ENCODE measurements around the gene RCAN1.
"Not testable (repeated sequence)": the region's sequence is repeated elsewhere in the genome, so short reads cannot be mapped to it uniquely, and the experiment has no call there.

RCAN1 gene

GRCh38 chr21:34621434-34622350, 6.8 kb upstream of the RCAN1 start:
- no peak for DNase-seq (ENCODE audit: low read depth in 2 of 2)

DNA sequence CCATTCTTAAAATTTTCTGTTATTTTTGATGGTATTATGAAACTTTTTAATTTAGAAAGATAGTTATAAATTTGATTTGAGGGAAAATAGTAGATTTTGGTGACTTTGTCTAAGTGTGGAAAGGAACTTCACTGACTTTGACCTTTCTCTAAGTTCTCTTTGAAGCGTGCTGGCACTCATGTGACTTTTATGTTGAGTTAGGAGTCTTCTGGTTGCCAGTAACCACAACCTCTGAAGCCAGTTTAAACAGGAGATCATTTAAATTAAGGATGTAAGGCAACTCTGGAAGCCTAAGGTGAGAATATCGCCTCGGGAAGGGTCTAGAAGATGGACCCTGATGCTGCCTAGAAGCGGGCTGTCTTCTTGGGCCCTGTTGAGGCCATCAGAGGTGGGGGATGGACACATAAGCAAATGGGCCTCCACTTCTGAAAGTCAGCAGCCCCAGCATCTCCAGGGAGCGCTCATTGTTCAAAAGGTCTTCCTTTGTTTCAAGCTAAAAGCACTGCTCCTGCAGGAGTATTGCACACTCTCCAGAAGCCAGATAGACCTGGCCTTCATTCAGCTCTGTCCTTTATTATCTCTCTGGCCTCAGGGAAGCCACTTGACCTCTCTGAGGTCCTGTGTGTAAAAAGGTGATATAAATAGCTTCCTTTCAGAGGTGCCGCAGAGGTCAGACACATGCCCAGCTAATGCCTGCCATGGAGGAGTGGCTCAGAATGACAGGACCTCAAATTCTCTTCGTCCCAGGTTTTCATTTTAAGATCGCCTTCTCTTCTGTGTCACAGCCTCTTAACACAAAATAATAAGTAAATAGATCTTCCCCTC, 5.1 kb upstream of the RCAN1 start:
- DNase-seq (ENCODE audit: low read depth in 2 of 2) = no peak

DNA sequence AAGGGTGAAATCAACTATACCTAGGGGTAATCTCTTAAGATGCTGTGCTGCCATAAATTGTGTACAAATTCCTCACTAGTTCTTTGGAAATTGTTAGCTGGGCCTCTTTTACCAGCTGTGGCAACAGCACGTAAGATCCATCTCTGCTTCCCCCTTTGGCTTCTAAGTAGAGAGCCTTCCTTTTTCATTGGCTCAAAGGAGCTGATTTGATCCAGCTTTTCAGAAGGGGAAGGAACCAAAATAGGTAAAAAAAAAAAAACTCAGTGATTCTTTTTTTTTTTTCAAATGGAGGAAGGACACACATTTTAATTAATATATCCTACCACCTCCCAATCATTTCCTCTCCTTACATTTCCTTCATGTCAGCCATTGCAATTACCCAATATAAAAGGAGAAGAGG, 4.0 kb upstream of the RCAN1 start:
- no peak for DNase-seq (ENCODE audit: low read depth in 2 of 2)

DNA sequence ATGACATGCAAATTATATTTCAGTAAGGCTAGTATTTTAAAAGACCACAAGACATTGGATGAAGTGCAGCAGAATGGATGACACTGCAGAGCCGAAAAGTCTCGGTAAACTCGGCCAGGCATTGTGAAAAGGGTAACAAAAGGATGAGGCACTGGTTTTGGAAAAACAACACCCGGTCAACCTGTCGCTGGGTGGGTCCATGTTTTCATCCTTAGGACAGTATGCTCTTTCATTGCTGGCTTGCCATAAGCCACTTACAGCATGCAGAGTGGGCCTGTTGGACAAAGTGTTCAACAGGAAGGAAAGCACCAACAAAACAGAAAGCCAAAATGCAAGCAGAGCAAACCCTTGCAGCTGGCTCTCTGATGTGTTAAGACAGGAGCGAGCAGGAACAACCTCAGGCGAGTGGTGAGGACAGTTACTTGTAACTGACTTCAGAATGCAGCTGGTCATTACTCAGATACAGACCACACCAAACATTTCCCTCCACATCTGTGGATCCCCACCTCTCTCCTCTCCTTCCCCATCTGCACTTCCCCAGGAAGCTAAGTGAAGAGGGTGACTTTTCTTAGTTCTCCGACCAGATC, 2.9 kb upstream of the RCAN1 start:
- DNase-seq (ENCODE audit: low read depth in 2 of 2) = no peak

- DNase-seq (ENCODE audit: low read depth in 2 of 2) = no peak
Observed at GRCh38 chr21:34615487-34615814, 538 bp upstream of the RCAN1 start.

GRCh38 chr21:34613679-34614627, 960 bp downstream of the RCAN1 start:
- no peak for DNase-seq (ENCODE audit: low read depth in 2 of 2)

DNA sequence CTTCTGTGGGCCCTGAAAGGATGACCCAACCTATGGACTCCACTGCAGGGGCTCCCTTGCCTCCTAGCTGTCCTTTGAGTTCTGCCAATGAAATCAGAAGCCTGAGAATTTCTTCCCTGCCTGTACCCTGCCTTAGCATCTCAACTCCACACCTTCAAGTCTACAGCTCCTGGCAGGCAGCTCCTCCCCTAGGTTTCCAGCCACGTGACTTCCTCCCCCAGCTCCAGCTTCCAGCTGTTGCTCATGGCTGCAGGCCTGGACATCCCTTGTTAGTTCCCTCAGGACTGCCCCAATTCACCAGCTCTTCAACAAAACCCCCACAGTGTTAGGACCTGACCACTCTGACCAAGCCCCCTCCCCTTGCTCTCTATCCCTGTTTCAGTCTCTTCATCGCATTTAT, 2.4 kb downstream of the RCAN1 start:
- no peak for DNase-seq (ENCODE audit: low read depth in 2 of 2)

DNA sequence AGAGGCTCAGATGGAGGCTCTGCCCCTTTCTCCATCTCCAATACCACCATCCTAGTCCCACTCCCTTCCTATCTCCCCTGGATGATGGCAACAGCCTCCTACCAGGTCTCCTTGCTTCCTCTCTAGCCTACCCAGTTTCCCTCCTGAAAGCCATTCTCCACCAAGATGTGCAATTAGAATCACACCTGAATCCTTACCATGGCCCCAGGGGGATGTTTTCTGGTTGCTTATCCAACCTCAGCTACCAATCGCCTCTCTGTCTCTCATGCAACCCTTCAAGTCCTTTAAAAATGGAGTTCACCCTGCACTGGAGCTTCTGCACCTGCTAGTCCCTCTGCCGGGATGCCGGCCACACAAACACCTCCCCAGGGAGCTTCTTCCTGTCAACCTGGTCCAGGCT, 2.9 kb downstream of the RCAN1 start:
- DNase-seq (ENCODE audit: low read depth in 2 of 2) = no peak

- DNase-seq (ENCODE audit: low read depth in 2 of 2) = no peak
Observed at GRCh38 chr21:34611528-34611927, 3.4 kb downstream of the RCAN1 start.

GRCh38 chr21:34609933-34610549, 4.9 kb downstream of the RCAN1 start:
- DNase-seq (ENCODE audit: low read depth in 2 of 2) = no peak

DNA sequence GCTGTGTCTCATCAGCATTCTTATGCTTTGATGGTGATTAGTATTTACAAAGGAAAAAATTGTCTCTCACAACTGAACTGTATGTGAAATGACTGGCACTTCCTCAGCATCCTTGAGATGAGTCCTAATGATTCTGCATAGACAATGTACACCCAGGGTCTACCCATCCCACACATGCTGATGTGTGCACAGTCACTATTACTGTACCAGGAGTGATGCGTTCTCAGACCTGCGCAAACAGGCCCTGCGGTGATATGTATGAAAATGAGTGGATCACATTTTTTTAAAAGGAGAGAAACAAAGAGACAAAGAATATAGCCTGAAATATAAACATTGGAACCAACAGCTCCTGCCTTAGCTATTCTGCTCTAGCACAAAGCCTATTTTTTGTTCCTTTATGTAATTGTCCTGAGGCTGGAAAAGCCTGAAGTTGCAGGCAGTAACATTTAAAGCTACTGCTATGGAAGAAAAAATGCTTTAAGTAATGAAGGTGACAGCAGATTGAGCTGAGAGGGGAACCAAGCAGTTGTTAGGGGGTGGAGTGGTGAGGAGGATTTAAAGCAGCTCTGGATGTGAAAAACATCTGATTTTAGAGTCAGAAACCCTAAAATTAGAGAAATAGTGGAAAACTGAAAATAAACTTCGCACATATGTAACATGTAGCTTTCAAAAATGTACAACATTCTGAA, 5.5 kb downstream of the RCAN1 start:
- DNase-seq (ENCODE audit: low read depth in 2 of 2) = no peak

DNA sequence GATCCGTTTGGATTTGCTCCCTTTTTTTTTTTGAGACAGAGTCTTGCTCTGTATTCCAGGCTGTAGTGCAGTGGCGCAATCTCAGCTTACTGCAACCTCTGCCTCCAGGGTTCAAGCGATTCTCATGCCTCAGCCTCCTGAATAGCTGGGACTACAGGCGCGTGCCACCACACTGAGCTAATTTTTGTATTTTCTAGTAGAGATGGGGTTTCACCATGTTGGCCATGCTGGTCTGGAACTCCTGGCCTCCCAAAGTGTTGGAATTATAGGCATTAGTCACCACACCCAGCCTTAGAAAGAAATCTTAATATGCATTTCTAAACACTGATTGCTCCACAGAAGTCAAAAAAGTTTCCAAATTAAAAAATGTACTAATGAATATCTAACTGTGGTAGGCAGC, 7.5 kb downstream of the RCAN1 start:
- not testable (repeated sequence) for DNase-seq (ENCODE audit: low read depth in 2 of 2)

- DNase-seq (ENCODE audit: low read depth in 2 of 2) = no peak
Observed at GRCh38 chr21:34606621-34607020, 8.3 kb downstream of the RCAN1 start.

DNA sequence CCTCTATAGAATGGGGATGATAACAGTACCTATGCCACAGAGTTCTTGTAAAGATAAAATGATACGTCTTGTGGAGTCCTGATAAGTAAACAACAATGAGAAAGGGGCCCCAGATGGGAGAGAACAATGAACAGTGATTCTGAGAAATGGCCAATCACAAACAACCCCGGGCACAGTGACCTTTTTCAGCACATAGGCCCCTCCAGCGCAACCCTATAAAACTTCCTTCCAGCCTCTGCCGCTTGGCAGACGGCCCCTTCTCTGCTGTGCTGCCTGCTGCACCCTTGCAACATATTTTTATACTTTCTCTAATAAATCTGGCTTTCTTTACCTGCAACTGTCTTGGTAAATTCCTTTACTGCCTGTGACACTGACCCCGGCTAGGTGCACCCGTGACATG, 8.9 kb downstream of the RCAN1 start:
- DNase-seq (ENCODE audit: low read depth in 2 of 2) = no peak

DNA sequence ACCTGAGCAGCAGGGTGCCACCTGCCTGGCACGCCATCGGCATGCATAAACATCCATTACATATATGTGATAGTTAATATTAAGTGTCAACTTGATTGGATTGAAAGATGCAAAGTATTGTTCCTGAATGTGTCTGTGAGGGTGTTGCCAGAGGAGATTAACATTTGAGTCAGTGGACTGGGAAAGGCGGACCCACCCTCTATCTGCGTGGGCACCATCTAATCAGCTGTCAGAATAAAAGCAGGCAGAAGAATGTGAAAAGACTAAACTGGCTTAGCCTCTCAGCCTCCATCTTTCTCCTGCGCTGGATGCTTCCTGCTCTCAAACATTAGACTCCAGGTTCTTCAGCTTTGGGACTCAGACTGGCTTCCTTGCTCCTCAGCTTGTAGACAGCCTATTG, 10.0 kb downstream of the RCAN1 start:
- DNase-seq (ENCODE audit: low read depth in 2 of 2) = not testable (repeated sequence)

- no peak for DNase-seq (ENCODE audit: low read depth in 2 of 2)
Observed at GRCh38 chr21:34604556-34604955, 10.4 kb downstream of the RCAN1 start.

- no peak for DNase-seq (ENCODE audit: low read depth in 2 of 2)
Observed at GRCh38 chr21:34603710-34604057, 11.2 kb downstream of the RCAN1 start.

DNA sequence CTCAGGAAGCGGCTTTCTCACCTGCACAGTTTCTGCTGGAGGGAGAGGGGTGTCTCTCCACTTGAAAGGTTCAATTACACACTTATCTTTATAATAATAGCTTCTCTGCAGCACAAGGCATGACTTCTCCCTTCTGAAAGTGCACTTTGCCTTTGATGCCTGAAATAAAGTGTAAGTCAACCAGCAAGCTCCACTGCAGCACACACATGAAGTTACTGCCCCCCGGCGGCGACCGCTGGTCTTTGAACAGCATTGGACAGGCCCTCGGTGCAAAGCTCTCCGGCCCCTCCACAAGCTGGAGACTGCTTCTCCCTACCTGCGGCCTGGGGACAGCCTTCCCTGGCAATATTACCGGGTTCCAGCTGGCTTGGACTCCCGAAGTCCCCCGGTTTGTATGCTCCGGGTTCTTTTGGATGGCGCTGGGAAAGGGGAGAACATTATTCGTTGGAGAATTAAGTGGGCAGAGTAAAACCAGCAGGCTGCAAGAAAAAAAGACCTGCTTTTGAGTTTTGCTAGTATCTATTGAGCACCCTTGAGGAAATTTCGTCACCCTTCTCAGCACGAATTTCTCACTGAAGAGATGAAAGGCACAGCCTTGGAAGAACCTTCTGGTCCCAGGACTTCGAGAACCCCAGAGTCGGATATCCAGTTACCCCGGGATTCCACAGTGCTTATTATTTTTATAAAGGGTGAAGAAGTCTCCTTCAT, 11.8 kb downstream of the RCAN1 start:
- peak; percentile 30 to 60 for DNase-seq (ENCODE audit: low read depth in 2 of 2)

DNA sequence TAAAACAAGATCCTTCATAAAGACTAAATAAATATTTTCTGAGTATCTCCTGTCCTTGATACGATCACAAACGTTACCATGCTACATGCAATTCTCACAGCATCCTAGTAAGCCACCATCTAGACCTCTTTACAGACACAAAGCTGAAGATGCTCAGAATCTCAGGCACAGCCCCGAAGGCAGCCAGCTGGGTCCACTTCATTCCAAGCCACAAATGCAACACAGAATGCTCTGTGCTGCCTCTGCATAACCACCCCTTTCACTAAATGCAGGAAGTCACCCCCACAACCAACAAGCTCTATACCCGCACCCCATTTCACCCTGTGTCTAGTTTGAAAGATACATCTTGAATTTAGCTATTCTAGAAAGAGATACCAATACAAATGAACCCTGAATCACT, 12.9 kb downstream of the RCAN1 start:
- DNase-seq (ENCODE audit: low read depth in 2 of 2) = no peak

- DNase-seq (ENCODE audit: low read depth in 2 of 2) = no peak
Observed at GRCh38 chr21:34599534-34600101, 15.3 kb downstream of the RCAN1 start.

Data from stimulated activated CD4-positive, alpha-beta T cell treated with anti-CD3 and anti-CD28 coated beads, Interleukin-12 subunit alpha, Interleukin-12 subunit beta, amount 100 ng/mL, for 24 hours (primary cell).